ENCODE results near the gene COL5A1.

COL5A1 gene

DNA sequence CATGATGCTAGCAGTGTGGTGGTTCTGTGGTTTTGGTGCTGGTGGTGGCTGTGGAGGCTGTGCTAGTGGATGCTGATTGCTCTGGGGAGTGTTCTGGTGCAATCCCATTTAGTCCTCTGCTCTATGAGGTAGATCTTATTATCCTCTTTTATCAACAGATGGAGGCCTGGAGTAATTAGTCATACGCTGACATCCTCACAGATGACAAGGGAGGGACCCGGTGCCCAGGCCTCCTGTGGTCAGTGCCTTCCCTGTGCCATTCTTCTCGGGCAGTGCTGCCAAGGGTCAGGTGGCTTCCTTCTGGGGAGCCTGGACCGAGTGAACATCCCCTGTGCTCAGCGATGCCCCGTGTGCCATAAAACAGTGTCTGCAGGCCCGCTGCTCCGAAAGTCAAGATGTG is 74.5 kb downstream of the COL5A1 start:
- DNase-seq, result no peak

DNA sequence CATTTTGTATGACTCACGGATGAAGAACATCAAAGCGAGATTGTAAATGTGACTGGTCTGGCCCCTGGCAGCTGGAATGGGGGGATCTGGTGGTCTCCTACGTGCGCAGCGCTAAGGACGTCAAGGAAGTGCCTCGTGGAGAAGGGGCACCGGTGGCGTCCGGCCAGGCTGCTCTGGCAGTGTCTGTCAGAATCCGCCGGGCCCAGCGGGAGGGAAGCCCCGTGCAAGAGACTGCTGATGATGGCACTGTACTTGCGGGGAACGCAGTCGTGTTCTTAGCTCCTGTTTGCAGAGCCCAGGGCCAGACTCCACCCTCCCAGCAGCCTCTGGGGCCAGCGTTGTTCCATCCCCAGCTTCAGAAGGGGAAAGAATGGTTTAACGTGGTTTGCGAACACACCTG is 75.5 kb downstream of the COL5A1 start:
- no peak for DNase-seq

DNA sequence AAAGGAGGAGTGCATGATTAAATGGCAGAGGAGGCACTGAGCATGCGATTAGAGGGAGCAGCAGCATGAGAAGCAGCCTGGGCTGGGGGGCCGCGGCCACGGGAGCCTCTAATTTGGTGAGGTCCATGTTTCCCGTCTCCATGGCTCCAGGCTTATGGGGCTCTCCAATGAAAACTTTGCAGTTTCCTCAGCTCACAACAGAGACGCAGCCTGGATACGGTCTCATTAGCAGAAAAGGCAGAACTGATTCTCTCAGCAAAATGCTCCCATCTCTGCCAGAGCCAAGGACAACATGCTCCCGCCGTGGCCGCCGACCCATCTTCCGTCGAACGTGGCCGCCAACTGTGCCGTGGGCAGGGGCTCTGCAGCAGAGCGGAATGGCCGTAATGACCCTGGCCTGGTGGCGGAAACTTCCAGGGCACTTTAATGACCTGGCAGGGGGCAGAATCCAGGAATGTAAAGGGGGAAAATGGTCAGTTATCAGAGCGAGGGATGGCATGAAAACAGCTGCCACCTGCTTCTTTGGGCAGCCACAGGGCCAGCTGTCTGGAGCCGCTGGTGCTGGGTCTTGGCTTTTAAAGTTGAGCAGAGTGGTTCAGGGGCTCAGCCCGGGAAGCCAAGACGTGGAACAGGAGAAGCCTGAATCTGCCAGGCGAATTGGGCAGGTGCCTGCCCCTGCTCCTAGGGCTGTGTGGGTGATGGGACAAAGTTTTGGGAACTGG is 76.5 kb downstream of the COL5A1 start:
- DNase-seq, result no peak

DNA sequence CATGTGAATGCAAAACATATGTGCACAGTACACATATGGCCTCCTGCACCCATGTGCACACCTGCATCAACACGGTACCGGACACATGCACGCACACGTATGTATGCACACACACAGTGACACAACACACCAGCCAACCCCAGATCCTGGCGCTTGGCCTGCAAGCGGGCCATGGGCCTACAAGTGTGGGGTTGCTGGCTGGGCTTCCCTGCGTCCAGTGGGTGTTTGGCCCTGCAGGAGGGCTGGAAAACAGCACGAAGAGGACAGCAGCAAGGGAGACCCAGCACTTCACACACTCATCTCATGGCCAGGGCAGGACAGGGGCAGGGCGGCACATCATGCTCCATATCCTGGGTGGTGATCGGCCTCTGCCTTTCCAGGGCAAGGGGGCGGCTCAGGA is 77.7 kb downstream of the COL5A1 start:
- DNase-seq, result no peak

DNA sequence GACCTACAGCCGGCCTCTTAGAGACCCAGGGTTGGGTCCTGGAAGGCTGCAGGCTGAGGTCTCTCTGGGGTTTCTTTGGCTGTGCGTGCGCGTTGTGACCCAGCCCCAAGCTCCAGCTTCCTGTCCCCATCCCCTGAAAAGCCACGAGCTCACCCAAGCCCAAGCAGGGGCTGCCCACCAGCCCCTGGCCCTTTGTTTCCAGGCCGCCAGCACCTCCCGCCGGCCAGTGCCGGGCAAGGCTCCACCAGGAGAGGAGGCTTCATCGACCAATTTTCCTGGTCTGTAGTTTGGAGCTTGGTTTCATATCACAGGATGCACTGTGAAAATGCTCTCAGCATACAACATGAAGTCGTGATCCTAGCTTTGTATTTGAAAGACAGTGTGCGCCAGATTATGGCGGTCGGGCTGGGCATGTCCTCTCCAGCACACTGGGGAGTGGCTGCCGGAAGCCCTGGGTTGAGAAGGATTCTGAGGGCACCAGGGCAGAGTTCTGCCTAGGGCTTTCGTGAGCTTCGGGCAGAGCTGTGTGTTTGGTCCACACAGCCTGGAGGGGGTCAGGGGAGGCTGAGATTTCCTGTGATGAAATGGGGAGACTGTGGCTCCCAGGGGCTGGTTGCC is 78.6 kb downstream of the COL5A1 start:
- DNase-seq, result no peak

DNA sequence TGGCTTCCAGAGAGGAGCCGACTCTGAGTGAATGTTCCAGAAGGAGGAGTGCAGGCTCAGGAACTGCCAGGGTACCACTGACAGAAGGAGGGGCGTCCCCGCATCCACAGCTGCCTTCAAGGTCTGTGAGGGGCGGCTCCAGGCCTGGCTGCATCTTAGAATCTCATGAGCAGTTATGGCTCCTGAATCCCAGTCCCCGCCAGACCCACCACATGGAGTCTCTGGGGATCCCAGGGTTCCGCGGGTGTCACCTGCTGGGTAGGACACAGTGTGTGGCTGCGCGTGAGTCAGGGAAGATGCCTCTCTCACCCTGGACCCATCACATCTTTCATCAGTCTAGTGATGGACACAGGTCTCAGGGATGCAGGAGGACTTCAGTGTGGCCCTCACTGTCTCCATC is 79.2 kb downstream of the COL5A1 start:
- no peak for DNase-seq

DNA sequence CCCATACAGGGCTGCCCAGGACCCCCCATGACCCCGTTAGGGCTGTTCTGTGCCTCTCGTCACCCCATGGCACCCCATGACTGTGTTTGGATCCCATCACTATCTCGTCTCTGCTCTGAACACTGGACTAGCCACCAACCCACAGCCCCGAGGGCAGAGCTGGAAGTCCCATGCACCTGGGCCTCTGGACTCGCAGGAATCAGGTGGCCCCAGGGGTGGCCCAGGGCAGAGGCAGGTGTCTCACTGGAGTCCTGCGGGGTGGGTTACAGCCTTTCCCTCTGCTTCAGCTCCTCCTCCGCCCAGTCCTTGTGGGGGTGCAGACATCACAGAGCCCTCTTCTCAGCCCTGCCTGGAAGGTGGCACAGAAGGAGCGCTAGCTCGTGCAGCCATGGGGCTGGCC is 79.7 kb downstream of the COL5A1 start:
- no peak for DNase-seq

DNA sequence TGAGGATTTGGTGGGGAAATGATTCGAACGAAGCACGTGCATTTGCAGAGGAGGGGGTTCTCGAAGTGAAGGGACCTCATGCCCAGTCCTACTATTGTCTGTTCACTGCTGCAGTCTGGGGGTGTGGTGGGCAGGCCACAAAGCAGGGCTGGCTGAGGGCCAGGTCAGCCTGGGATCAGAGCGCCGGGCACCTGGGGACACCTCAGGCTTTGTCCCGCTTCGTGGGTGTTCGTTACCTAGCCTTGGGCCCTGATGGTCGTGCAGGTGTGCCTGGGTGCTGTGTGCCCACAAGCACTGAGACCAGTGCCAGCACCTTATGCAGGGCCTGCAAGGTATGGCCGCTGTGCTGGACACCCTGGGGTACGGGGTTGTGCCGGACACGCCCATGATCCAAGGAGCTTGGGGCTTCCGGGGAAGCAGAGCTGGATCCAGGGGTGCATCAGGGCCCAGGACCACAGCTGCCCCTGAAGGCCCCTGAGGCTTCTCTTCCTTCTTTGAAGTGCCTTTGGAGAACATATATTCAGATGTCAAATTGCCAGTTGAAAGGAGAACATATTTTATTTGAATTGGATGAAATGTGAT is 80.6 kb downstream of the COL5A1 start:
- no peak for DNase-seq

DNA sequence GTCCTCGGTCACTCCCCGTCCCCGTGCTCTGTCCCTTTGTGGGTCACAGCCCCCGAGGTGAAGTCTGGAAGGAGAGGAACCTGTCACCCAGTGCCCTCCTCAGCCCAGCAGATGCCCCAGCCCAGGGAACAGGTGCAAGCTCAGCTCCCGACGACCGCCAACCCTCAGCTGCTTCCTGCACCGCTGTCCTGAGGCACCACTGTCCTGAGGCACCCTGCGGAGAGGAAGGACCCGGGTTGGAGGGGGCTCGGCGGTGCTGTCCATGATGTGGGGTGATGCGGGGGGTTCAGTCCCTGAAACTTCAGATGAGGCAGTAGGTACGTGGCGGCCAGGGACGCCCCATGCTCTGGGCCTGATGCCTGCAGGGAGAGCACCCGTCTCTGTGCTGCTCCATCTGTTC is 81.4 kb downstream of the COL5A1 start:
- DNase-seq, result no peak

DNA sequence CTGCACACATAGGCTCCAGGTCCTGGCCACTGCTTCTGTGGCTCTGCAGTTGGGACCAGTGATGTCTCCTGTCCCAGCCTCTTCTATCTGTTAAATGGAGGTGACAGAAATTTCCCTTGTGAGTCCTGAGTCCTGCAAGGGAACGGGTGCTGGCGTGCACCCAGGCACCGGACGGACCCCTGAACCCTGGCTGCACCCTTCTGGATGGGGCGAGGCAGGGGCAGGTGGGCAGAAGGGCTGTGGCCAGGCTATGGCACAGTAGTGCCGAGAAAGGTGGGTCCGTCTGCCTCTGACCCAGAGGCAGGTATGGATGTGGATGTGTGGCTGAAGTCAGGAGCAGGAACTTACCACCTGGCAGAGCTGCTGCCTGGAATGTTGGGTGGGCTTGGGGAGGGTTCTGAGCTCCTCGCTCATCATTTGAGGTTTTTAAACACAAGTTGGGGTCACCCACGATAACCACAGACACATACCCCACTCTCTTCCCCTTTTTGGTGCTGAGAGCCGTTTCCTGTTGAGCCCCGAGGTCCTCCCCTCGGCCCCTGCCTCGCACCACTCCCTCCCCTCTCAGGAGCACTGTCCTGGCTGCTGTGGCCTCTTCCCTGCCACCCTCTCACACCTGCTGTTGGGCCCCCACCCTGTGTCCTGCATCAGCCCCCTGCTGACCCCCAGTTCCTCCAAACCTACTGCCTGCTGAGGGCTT is 82.0 kb downstream of the COL5A1 start:
- DNase-seq, result no peak

DNA sequence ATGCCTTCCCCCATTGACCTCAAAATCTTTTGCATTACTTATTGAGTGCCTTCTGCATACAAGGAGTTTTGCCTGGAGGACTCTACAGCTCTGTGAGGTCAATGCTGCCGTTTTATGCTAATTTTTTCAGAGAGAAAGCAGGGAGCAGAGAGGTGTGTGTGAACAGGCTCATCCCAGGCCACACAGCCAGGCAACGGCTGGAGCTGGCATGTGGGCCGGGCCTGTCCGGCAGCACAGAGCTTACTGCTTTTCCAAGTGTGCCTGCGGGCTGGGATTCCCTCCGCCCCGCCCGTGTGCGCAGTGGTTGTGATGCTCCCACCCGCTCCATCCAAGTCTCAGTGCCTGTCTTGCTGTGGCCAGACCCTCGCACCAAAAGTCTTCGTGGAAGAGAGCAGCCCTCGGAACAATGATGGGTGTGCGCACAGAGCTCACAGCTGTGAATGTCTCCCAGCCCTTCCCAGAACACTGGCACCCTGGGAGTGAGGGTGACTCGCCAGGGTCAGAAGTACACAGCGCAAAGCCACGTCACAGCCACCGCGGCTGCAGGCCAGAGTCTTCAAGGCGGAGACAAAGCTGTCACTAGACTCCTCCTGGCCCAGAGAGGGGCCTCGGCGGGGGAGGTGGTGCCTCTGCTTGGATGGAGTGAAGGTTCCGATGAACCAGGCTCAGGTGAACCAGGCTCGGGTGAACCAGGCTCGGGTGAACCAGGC is 82.8 kb downstream of the COL5A1 start:
- DNase-seq, result no peak

DNA sequence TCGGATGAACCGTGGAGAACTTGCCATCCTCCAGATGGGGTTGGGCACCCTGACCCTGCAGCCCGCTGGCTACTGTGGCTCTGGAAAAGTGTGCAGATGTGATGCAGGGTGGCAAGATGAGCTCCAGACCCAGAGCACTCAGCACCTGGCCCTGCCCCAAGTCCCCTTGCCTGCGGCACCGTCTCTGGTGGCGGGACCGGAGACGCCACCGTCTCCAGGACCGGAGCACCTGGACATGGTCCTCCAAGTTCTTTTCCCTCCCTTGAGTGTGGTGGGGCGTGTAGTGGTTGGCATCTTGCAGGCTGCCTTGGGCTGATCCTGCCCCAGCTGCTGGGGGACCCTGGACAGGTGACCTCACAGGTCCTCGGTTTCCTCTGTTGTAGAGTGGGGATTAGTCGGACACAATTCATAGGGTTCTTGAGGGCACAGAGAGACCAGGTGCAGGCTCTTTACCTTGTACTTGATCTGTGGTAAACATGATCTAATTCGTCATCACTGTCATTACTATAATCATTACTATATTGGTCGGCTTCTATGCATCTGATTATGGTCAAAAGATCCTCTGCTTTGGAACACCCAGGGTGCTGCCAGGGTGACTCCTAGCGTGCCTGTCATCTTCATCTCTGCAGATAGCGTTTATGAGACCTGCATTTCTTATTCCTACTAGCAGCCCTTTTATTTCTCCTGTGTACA is 83.5 kb downstream of the COL5A1 start:
- DNase-seq, result no peak

DNA sequence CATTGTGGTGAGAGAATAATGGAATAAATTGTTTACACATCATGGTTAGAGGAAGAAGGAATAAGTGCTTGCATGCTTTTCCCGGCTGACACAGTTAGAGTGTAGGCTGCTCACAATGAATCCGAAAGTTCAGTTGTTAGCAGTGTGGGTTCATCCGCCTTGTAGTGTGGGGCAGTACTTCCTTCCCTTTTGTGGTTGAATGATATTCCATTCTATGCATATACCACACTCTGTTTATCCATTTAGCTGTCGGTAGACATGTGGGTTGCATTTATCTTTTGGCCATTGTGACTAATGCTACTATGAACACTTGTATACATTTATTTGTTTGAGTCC is 84.0 kb downstream of the COL5A1 start:
- DNase-seq, result no peak

DNA sequence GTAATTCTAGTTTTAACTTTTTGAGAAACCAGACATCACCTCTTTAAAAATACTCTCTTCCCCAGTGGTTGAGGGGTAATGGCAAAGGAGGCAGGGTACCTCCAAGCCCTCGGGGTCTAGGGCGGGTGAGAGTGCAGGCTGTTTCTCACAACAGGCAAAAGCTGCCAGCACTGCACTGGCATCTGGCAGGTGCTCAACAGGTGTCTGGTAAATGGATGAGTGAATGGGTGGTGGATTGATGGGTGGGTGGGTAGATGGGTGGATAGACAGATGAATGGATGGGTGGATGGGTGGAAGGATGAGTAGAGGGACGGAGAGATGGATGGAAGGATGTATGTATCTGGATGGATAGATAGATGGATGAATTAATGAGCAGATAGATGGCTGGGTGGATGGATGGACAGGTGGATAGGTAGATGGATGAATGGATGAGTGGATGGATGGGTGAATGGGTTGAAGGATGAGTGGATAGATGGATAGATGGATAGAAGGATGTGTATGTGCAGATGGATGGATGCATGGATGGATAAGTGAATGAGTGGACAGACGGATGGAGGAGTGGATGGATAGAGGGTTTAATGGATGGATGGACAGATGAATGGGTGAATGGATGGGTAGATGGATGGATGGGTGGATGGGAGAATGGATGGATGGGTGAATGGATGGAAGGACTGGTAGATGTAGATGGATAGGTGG is 84.6 kb downstream of the COL5A1 start:
- no peak for DNase-seq

DNA sequence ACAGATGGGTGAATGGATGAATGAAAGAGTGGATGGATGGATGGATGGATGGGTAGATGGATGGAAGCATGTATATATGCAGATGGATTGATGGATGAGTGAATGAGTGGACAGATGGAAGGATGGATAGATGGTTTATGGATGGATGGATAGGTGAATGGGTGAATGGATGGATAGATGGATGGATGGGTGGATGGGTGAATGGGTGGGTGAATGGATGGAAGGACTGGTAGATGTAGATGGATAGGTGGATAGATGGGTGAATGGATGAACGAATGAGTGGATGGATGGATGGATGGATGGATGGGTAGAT is 85.1 kb downstream of the COL5A1 start:
- DNase-seq, result no peak

DNA sequence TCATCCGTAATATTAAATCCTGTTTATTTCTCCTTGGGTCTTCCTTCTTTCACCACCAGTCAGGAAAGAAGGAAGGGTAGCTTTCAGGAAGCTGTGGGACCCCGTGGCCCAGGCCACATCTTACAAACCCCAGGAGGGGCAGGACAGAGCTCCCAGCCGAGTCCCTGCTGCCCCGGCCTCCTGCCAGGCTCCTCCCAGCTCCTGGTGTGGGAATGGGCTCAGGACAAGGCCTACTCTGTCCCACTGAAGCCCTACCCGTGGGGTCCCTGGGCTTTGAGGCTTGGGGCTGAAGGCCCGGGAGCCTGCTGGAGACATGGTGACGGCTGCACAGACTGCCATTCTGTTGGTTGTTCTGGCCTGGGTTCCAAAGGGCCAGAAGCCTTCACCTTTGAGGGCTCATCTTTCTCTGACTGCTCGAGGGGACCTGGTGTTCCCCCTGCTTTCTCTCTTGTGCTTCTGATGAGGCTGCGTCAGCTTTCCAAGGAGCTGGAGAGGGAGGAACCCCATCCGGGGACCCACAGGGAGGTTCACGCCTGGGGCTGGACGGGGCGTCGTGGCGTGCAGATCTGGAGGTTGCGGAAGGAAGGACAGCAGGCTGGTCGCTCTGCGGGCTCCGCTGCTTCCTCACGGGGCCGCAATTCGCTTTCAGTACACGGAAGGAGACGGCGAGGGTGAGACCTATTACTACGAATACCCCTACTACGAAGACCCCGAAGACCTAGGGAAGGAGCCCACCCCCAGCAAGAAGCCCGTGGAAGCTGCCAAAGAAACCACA is 86.6 kb downstream of the COL5A1 start:
- DNase-seq, result no peak

DNA sequence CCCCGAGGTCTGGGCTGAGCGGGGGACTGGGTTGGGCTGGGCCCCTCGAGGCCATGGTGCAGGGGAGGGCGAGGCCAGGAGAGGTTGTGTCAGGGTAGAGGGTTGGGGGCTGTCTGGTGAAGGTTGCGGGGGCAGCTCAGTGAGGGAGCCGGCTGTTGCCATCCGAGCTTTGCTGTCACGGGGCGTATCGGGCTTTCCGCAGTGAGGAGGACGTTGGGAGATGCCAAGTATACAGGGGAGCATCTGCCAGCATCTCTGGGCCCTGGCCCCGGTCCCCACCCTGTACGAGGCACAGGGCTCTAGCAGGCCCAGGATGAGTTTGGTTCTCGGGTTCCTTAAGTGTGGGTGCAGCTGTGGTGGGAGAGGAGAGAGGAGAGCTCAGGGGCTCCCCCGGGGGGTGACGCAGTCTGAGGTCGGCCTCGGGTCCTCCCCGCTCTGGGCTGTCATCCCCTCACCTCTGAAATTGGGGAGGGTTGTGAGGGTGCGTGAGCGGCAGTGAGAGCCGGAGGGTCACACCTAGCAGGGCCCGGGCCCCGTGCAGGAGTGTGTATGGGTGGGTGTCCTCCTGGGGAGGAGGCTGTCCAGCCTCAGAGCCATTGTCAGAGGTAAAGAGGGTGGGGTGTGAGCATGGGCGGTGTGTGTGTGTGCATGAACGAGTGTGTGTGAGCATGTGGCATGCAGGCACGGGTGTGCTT is 87.3 kb downstream of the COL5A1 start:
- no peak for DNase-seq

DNA sequence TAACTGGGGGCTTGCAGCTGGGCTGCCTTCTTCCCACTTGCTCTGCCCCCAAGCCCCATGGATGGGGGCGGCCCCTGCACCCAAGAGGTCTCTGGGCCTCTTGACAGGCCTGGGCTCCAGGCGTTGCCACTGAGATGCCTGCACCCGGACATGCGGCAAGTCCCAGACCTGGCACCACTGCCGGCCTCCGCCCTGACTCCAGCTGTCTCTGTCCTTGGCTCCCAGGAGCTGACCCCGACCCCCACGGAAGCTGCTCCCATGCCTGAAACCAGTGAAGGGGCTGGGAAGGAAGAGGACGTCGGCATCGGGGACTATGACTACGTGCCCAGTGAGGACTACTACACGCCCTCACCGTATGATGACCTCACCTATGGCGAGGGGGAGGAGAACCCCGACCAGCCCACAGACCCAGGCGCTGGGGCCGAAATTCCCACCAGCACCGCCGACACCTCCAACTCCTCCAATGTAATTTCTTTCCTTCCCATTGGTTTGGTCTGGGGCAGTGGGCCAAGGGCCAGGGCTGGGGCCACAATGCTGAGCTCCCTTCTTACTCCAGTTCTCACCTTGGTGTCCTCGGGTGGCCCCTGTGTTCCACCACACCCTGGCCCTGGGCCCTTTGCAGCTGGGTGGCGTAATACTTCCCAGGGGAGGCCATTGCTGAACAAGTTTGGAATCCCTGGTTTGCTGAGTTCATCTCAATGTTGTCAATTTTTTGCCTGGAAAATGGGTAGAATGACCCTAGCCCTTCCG is 88.6 kb downstream of the COL5A1 start:
- no peak for DNase-seq

DNA sequence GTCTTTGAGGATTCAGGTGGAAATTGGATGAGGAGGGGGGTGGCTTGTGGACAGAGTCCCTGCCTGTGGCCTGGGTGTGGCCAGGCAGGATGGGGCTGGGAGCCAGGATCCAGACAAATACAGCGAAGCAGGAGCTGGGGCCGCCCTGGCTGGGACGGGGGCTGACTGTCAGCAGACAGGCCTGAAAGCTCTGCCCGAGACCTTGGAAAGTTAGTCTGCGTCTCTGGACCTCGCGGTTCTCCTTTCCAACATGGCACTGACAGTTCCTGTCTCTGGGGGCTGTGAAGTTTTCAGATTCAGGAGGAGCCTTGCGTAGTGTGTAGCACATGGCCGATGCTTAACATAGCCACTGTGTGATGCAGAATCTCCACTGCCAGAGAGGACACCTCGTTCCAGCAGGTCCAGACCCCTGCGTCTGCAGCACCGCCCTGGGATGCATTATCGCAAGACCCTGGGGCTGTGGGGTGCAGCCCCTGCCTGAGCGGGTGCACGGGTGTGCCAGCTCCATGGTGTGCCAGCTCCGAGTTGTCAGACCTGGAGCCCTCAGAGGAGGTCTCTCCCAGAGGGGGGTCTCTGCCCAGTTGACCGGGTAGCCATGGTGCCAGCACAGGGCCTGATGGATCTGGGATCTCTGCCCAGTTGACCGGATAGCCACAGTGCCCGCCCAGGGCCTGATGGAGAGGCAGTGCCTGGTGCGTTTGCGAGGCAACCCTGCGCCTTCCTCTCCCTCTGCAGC is 89.3 kb downstream of the COL5A1 start:
- DNase-seq, result no peak
